KMS-11 (cell line): ENCODE data around the gene HOXC9.

ENCODE experiments used
- H2AFZ ChIP-seq: fragments of 200-600 bp; sonication (generic); 2 replicates; pipeline ENCODE4 v1.6.1; 2016; ENCODE audit warnings: antibody characterized with exemption, mixed run types, low read depth
- H3K27ac ChIP-seq: fragments of 200-600 bp; sonication (generic); 2 replicates; pipeline ENCODE4 v1.6.1; 2016; ENCODE audit warnings: mild to moderate bottlenecking, mixed run types
- H3K27me3 ChIP-seq: fragments of 200-600 bp; sonication (generic); 2 replicates; pipeline ENCODE4 v1.6.1; 2017; ENCODE audit warnings: mild to moderate bottlenecking, low read depth, mixed run types, moderate library complexity; ENCODE audit not compliant: insufficient read depth
- H3K36me3 ChIP-seq: fragments of 200-600 bp; sonication (generic); 2 replicates; pipeline ENCODE4 v1.6.1; 2017; ENCODE audit warnings: mild to moderate bottlenecking, mixed run types; ENCODE audit not compliant: insufficient read depth
- H3K4me1 ChIP-seq: fragments of 200-600 bp; sonication (generic); 2 replicates; pipeline ENCODE4 v1.6.1; 2016; ENCODE audit warnings: mild to moderate bottlenecking, low read depth, mixed run types; ENCODE audit not compliant: poor library complexity, severe bottlenecking
- H3K4me2 ChIP-seq: fragments of 200-600 bp; sonication (generic); 2 replicates; pipeline ENCODE4 v1.7.0; 2016; ENCODE audit warnings: mild to moderate bottlenecking, mixed run types
- H3K4me3 ChIP-seq: fragments of 200-600 bp; sonication (generic); IDR thresholded peaks from 2 replicates; pipeline ENCODE4 v1.6.1; 2017; ENCODE audit warnings: low read depth, low read length, mixed read lengths; ENCODE audit not compliant: insufficient read depth
- H3K79me2 ChIP-seq: fragments of 200-600 bp; sonication (generic); 2 replicates; pipeline ENCODE4 v1.6.1; 2016; ENCODE audit warnings: low read depth, mixed run types; ENCODE audit not compliant: insufficient read depth
- H3K9ac ChIP-seq: fragments of 200-600 bp; sonication (generic); 2 replicates; pipeline ENCODE4 v1.6.1; 2016; ENCODE audit warnings: mild to moderate bottlenecking, mixed run types
- H4K20me1 ChIP-seq: fragments of 200-600 bp; sonication (generic); 2 replicates; pipeline ENCODE4 v1.6.1; 2016; ENCODE audit warnings: mild to moderate bottlenecking, mixed run types; ENCODE audit not compliant: insufficient read depth
- CTCF ChIP-seq: fragments of 200-600 bp; sonication (generic); conservative IDR thresholded peaks from 2 replicates; pipeline ENCODE4 v1.6.1; 2017; ENCODE audit warnings: low read depth, mild to moderate bottlenecking, antibody characterized with exemption, low read length, moderate library complexity, mixed read lengths

Gene HOXC9

GRCh38 chr12:54049108-54049507, 49.1 kb downstream of the HOXC9 start:
- Histone ChIP-seq H3K4me3 (no peak overlapping the region), H4K20me1 (no peaks in the 10 kb centered on the region), H3K4me1 (no peaks in the 10 kb centered on the region), H2AFZ (no peak overlapping the region), H3K36me3 (no peaks in the 10 kb centered on the region), H3K4me2 (no peak overlapping the region), H3K27ac (no peak overlapping the region), H3K79me2 (no peaks in the 10 kb centered on the region), H3K27me3 (peaks cover 99% of the 10 kb centered on the region), H3K9ac (no peak overlapping the region)
- TF ChIP-seq CTCF = no peak

DNA sequence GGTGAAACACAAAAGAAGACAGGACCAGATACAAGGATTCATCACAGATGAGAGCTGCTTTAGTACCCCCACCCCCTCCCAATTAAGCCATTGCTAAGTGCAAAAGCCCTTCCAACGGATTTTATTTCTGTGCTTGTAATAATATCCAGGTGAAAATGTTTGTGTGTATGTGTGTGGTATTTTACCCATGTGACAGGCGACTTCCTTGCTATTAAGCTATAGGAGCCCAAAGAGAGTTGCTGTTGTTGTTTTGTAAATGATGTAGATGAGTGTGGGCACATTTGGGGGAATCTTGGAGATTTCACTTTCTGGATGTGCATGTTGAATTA, 50.5 kb downstream of the HOXC9 start:
- Histone ChIP-seq H3K9ac (no peak overlapping the region), H2AFZ (no peak overlapping the region), H3K4me1 (no peaks in the 10 kb centered on the region), H3K36me3 (no peaks in the 10 kb centered on the region), H4K20me1 (no peaks in the 10 kb centered on the region), H3K4me2 (no peak overlapping the region), H3K4me3 (no peak overlapping the region), H3K27me3 (peaks cover 97% of the 10 kb centered on the region), H3K79me2 (no peaks in the 10 kb centered on the region), H3K27ac (no peak overlapping the region)
- no peak for TF ChIP-seq CTCF

DNA sequence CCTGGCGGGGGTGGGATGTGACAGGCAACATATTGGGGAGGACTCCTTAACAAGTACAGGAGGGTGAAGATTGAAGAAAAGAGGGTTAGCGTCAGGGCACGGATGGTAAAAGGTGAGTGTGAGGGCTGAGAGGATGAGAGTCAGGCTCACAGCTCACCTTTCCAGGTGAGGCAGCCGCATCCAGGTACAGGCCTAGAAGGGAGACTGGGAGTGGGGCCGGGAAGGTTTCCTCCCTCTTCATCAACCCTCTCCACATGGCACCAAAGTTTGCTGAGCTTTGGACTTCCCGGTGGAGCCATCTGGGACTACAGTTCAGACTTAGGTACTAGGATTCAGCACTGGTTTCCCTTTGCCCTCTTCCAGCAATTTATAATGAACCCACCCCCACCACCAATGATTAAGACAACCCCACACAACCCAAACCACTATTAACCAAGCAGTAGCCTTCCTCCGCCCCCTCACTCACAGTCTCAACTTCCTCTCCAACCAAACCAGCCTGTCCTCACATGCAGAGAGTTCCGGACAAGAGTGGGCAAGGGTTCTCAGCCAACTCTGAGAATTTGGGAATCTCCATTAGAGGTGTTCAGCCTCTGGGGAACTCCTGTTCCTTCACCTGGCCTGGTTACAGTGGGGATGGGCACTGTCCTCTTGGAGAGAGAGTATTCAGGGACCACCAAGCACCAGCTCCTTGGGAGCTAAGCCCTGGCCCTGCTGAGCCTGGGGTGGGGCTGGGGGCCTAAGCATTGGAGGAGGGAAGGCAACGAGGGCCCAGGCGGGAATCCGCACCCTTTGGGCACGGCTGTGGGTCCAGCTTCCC, 51.3 kb downstream of the HOXC9 start:
- Histone ChIP-seq H3K4me2 (no peak overlapping the region), H3K4me1 (no peaks in the 10 kb centered on the region), H3K9ac (no peak overlapping the region), H2AFZ (no peak overlapping the region), H3K4me3 (no peak overlapping the region), H4K20me1 (no peaks in the 10 kb centered on the region), H3K27me3 (peaks cover 92% of the 10 kb centered on the region), H3K27ac (no peak overlapping the region), H3K79me2 (no peaks in the 10 kb centered on the region), H3K36me3 (no peaks in the 10 kb centered on the region)
- no peak for TF ChIP-seq CTCF

- no peak for TF ChIP-seq CTCF
- Histone ChIP-seq H3K4me1 (no peaks in the 10 kb centered on the region), H3K36me3 (no peaks in the 10 kb centered on the region), H3K4me3 (no peak overlapping the region), H3K4me2 (no peak overlapping the region), H3K27ac (no peak overlapping the region), H3K27me3 (peaks cover 89% of the 10 kb centered on the region), H4K20me1 (no peaks in the 10 kb centered on the region), H2AFZ (no peak overlapping the region), H3K79me2 (no peaks in the 10 kb centered on the region), H3K9ac (no peak overlapping the region)
These were observed 52.0 kb downstream of the HOXC9 start for GRCh38 chr12:54051874-54052437.
